ENCODE data around the gene FEZF2.

DNA sequence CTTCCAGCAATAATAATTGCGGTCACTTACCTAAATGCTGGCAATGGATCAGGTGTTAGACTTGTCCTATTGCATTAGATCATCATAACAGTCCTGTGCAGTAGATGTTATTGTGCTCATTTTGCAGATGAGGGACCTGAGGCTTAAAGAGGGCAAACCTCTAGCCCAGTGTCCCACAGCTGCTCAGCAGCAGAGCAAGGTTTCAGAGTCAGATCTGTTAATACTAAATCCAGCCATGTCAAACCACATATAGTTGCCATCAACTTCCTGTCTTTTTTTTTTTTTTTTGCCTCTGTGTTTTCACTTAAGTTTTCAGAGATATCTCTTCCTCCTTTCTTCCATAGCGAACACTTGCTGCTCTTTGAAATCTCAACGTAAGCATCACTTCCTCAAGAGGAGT lies 12.1 kb downstream of the FEZF2 start:
- TF ChIP-seq, protein P1, sequence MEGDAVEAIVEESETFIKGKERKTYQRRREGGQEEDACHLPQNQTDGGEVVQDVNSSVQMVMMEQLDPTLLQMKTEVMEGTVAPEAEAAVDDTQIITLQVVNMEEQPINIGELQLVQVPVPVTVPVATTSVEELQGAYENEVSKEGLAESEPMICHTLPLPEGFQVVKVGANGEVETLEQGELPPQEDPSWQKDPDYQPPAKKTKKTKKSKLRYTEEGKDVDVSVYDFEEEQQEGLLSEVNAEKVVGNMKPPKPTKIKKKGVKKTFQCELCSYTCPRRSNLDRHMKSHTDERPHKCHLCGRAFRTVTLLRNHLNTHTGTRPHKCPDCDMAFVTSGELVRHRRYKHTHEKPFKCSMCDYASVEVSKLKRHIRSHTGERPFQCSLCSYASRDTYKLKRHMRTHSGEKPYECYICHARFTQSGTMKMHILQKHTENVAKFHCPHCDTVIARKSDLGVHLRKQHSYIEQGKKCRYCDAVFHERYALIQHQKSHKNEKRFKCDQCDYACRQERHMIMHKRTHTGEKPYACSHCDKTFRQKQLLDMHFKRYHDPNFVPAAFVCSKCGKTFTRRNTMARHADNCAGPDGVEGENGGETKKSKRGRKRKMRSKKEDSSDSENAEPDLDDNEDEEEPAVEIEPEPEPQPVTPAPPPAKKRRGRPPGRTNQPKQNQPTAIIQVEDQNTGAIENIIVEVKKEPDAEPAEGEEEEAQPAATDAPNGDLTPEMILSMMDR (IDR thresholded peaks at IDR 0.05; ENCODE audit: low read depth, low read length): no peak
- no peak for TF ChIP-seq EZH2phosphoT487 (IDR thresholded peaks at IDR 0.05; ENCODE audit: low read depth)

Data from OCI-LY3 (cell line).